Stimulated activated CD8-positive, alpha-beta memory T cell treated with anti-CD3 and anti-CD28 coated beads, Interleukin-15, amount 100 ng/mL, for 4 hours (primary cell): ENCODE results near the gene DNAI2.

Source experiments
- DNase-seq, 2 donors: peaks; one replicate each; pipeline ENCODE4 v3.0.0-alpha.2; 2020; ENCODE audit warnings: low read depth in 2 of 2

The DNAI2 gene, protein sequence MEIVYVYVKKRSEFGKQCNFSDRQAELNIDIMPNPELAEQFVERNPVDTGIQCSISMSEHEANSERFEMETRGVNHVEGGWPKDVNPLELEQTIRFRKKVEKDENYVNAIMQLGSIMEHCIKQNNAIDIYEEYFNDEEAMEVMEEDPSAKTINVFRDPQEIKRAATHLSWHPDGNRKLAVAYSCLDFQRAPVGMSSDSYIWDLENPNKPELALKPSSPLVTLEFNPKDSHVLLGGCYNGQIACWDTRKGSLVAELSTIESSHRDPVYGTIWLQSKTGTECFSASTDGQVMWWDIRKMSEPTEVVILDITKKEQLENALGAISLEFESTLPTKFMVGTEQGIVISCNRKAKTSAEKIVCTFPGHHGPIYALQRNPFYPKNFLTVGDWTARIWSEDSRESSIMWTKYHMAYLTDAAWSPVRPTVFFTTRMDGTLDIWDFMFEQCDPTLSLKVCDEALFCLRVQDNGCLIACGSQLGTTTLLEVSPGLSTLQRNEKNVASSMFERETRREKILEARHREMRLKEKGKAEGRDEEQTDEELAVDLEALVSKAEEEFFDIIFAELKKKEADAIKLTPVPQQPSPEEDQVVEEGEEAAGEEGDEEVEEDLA

DNA sequence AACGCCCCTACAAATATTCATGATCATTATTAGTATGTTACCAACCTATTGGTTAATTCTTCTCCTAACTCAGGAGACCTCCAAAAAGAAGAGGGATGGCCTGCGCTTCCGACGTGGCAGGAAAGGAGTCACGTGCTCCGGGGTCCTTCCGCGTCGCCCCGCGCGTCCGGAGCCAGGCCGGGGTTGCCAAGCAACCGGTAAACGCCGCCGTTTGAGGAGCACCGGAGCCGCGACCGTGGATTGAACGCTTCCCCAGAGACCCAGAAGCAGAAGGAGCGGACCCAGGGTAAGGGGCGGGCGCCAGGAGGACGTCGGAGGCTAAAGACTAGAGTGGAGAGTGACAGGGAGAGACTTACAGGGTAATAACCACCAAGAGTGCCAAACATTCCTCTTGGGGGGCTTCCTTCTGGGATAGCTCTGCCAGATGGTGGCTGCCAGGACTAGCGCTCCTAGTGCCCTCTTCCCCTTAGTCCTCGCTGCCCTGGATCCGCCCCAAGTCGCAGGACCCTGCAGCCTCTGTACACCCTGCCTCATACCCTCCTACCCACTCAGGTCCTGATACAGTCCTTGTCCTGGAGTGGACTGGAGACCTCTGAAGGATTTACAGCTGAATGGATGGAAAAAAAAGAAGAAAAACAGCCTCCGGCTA is at the start of gene DNAI2:
DNAI2 (plus strand) TSS at position 175 of the 649 bp plus-strand sequence. CDS start 7,584 bp downstream, outside the sequence.
- DNase-seq = no peak

DNA sequence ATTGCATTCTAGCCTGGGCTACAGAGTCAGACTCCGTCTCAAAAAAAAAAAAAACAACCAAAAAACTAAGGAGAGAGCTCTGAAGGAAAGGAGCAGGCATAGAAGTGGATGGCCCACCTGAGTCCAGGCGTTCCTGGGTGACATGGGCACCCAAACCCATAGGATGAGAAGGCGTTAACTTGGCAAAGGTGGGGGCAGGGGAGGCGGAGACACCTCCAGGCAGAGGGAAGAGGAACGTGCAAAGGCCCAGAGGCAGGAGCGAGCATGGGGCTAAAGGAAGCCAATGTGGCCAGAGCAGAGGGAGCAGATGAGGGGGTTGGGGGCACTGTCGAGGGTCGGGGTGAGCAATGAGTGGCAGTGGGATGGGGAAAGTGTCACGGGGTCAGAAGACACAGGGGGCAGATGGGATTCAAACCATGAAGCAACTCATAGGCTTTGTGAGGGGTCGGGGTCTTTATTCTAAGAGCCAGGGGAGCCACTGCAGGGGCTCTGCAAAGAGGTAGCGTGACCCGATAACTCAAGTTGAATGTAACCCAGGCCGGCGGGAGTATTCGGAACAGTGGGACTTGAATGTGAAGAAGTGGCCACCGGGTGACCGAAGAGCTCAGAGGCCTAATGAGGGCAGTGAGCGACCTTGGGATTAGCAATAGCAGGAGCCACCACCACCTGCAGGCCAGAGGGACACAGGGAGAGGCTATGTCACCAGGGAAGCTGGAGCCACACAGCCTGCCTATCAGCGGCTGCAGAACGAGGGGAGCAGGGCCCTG is 48.9 kb upstream of the DNAI2 start:
- DNase-seq = no peak

DNA sequence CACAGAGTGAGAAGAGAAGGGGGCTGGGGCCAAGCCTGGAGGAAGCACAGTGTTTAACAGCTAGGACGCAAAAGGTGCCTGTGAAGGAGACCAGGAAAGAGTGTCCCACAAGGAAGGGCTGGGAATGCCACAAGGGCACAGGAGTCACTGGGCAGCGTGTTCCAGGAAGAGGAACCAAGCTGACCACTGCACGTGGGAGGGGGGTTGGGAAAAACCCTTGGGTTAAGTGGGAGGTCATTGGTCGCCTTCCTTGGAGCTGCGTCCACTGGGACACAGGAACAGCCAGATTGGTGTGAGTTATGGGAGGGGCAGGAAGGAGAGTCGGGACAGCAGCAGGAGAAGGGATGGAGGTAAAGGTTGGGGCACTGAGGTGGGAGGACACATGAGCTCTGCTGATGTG is 47.8 kb upstream of the DNAI2 start:
- no peak for DNase-seq

DNA sequence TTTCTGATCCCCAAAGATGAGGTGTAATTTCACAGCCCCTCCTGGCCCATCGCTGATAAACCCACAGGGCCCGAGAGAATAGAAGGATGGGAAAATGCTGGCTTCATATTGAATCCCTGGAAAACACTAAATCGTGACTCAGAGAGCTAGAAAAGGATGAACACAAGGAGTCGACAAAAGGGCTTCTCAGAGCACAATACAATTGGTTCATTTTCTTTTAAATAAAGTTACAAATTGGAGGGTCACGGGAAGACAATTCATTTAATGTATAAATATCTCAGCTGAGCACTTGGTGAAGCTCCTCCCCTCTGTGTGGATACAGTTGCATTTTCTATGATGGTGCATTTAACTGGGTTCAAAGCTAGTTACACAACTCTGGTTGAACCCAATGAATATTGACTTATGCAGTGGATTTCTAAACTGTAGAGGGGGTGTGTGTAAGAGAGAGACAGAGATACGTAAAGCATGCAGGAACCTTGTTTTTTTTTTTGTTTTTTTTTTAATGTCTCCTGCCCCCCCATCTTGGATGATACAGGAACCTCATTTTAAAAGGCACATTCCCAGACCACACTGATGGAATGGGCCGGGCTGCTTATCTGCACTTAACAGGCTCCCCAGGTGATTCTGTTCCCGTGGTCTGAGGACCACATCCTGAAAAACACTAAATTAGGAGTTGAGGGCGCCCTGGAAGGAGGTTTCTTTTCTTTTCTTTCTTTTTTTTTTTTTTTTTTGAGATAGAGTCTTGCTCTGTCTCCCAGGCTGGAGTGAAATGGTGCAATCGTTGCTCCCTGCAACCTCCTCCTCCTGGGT is 46.6 kb upstream of the DNAI2 start:
- DNase-seq = no peak

DNA sequence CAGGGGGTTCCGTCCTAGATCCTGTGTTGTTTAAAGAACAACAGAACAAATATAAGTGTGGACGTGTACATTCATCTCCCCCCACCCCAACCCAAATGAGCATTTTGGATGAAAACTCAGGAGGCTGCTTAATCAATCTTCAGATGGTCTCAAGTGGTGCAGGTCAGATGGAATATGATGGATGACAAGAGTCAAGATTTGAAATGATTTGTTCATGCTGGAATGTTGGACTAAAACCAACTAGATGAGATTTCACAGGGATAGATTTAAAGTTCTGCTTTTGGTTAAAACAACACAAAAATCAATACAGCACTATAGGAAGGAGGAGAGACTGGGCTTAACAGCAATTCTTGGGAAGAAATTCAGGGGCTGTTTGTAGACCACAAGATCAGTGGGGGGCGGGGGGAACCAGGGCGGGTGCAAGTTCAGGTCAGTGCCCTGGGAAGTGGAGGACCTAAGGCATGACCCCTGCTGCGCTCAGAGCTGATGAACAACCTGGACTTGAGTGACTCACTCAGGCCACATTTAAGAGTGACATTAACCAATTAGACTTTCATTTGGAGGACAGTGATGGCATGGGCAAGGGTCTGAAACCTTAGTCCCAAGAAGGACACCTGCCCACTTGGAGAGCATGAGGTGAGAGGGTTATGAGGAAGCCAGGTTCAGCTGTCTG is 45.6 kb upstream of the DNAI2 start:
- no peak for DNase-seq

DNA sequence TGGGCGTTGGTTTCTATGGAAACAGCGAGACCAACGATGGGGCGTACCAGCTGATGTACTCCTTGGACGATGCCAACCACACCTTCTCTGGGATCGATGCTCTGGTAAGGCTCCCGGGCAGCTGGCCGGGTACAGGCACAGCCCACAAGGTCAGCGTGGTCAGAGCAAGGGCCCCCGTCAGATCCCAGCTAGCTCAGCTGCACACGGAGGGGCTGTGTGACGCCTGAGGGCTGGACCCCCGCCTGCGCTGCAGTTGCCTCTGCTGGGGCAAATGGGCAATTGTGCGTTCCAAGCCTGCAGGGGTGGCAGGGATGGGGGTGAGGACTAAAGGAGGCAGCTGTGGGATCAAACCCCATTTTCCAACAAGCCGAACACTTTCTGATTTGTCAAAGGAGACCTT is 43.1 kb upstream of the DNAI2 start:
- no peak for DNase-seq

DNA sequence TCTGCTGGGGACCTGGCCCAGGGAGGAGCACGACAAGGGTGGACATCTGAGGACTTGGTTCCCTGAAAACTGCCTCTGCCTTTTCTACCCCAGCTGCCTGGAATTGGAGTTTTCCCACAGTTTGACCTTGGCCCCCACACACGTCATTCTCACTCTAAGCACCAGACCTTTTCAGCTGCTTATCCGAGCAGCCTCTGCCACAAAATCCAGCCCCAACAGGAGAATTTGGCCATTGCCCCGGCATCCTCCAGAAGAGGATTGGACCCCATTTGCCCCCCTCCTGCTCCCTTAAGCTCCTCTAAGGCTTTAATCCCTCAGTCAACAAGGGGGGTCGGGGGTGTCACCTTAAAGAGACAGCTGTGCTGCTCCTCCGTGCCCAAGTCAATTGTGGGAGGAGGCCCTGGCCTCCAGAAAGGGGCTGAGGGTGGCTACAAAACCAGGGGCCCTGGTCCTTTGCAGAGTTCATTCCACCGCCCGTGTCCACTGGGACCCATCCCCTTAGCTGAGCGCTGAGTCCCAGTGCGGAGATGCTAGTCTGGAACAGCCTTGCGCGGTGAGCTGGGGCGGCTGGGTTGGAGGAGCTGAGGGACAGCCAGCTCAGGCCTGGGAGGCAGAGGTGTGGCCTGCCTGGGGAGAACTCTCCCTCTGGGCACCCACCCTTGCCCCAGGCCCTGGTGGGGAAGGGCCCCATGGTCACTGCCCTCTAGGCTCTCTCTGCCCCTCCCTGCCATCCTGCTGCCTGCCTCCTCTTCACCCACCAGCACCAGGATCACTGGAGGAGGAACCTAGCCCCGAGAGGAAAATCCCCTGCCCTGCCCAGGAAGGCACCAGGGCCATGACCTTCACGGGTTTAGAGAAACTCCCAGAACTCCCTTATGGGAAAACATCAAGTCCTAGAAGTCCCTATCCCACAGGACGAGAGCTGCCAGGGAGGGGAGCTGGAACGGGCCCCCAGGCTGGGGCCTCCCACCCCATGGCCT is 41.8 kb upstream of the DNAI2 start:
- DNase-seq = no peak

DNA sequence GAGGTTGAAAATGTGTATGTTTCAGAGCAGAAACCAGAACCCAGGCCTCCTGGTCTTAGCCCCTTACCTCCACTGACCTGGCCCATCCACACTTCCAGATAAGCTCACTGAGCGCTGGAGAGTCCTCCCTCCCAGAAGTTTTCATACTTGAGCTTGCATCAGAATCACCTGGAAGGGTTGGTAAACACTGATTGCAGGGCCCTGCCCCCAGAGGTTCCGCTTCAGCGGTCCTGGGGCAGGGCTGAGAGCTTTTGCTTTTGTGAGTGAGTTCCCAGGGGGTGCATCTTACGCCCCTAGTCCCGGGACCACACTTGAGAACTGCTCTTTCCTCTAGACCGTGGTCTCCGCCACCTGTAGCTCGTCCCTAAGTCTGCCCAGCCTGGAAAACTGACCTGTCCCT is 40.1 kb upstream of the DNAI2 start:
- no peak for DNase-seq

DNA sequence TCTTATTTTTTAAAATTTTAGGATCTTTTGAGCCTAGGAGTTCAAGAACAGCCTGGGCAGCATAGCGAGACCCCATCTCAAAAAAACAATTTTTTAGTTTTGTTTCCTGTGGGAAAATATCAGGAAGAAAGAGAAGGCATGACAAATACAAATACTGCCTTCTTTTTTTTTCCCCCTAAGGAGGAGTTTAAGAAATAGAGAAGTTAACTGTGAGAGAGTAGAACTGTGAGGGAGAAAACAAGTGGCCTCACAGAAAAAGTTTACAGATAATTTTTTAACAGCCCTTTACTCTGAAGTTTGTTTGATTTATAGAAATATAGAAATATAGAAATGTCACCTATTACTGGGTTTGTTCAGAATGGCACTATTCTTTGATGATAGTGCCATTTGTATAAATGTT is 39.5 kb upstream of the DNAI2 start:
- no peak for DNase-seq

DNA sequence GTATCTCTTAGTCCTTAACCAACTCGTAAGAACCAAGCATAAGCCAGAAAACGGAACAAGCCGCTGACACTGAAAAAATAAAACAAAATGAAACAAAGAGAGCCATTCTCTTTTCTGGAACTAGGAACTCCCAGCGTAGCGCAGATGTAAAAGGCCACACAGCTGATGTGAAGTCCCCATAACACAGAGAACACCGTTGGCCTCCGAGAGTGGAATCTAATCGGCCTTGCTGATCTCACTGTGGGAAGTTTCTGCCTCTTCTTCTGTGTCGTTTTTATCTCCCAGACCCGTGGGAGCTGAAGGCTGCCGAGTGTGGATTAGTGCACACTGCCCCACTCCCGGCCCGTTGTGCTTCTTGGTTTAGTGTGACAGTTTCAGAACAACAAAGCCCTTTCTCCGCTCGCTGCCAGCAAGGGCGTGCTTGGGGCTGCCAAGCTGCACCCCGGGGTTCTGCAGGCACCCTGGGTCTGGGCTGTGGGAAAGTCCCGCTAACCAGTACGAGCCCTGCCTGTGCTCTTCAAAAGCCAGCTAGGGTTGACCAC is 38.9 kb upstream of the DNAI2 start:
- no peak for DNase-seq

DNA sequence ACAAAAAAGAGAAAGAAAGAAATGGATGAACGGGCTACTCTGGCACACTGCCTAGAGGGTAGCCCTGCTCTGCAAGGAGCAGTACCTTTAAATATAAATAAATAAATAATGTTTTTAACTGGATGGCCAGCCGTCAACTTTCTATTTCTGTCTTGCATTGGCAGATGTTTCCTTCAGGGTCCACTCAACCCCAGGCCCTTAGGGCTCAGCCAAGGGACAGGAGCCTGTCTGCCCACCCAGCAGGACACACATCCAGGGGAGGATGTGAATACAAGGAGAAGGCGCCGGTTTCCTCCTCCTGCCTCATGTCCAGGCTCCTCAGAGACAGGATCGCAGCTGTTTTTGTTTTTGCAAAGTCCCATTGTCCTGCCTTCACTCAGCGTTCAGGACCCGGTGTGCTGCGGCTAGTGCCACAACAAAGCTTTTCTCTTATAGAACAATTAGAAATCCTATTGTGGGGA is 38.1 kb upstream of the DNAI2 start:
- DNase-seq = no peak

DNA sequence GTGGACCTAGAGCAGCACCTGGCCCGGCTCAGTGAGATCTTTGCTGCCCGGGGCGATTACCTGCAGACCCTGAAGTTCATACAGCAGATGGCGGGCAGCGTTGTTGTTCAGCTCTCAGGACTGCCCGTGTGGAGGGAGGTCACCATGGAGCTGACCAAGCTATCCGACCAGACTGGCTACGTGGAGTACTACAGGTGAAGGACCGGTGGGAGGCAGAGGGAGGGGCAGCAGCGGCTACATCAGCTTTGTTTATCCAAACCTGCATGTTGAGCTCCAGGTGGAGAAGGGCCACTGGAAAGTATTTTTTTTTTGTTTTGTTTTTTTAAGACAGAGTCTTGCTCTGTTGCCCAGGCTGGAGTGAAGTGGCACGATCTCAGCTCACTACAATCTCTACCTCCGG is 36.7 kb upstream of the DNAI2 start:
- no peak for DNase-seq

DNA sequence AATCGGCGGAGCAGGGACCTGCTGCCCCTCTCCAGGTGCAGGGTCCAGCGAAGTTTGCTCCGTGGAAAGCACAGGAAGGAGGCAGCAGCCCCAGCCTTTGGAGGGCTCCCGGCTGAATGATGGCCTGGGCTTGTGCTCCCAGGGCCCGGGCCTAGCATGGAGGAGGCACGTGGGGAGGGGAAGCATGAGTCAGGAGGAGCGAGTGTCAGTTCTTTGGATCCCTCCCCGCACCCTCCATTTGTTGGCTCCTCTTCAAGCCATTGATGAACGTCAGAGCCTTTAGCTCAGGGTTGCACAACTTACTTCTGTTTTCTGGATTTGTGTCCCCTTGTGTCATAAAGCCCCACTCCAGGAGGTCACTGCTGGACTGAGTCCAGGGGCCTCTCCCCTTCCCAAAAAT is 34.9 kb upstream of the DNAI2 start:
- DNase-seq = no peak

DNA sequence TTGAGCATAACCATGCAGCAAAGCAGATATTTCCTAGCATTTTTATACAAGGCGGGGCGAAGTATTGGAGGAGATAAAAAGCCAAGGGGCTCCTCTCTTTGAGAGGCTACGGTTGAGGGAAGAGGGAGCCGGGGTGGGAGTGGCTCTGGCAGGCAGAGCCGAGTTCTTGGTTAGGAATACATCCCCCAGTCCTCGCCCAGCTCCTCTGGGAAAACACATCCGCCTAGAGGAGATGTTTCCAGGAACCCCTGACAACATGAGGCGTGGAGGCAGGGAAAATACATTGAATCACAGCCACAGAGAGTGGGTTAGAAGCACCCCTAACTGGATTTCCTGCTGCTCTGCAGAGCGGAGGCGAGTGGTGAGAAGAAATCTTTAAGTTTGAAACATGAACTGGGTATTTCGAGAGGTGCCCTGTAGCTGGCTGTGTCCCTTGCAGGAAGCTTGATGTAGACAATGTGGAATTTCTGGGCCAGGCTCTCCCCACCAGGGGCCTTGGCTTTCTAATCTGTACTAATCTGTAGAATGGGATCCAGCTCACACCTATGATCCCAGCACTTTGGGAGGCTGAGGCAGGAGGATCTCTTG is 33.3 kb upstream of the DNAI2 start:
- DNase-seq = no peak

DNA sequence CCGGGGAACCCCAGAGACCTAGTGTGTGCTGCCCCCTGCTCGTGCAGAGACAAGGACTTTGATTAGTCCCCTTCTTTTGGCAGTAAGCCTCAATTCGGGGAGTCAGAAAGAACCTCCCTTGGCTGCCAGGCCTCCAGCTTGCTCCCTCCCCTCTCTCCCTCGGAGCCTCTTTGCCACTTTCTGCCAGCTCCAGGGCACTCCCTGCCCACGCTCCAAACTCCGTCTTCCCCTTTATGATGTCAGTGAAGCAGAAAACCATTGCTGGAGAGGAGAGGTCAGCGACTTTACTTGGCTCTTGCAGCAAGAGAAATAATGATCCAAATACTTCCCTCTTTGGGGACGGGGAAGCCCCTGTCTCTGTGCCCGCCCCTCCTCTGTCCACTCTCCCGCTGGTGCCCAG is 32.6 kb upstream of the DNAI2 start:
- no peak for DNase-seq

DNA sequence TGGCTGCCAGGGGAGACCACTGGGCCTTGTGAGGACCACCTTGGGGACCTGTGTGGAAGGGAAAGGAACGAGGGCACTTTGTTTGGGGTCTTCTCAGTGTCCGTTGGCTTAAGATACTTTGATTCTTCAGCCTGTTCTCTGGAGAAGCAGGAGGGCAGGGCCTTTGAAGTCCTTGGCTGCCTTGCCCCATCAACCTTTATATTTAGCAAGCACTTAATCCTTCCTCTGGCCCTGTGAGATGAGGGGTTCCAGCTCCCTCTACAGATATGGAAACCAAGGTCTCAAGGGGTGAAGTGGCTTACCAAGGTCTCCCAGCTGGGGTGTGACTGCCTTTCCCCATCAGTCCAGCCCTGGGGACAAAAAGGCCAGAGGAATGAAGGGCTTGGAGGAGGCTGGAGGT is 32.2 kb upstream of the DNAI2 start:
- DNase-seq = no peak

DNA sequence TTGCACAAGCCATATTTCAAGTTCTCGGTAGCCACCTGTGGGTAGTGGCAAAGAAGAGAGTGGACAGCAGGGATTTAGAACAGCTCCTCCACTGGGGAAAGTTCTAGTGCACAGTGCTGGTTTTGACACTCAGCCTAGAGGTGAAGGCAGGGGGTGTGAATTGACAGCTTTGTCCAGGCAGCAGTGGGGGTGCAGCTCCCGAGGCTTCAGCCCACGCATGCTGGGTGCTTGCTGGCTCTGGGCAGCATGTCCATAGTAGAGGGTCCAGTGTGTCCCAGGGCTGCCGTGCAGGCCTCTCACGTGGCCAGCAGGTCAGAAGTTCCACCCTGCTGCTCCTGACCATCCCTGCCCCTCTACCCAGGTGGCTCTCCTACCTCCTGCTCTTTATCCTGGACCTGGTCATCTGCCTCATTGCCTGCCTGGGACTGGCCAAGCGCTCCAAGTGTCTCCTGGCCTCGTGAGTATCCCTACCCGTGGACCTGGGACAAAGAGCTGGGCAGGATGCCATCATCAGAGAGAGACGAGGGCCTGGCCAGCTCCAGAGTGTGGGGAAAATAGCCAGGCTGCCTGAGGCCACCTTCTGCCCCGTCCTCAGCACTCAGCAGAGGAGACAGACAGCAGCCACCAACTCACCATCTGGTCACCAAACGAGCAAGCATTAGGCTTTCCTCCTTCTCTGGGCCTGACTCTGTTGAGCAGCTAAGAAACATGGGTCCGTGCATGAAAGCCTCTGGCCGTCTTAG is 30.9 kb upstream of the DNAI2 start:
- no peak for DNase-seq

DNA sequence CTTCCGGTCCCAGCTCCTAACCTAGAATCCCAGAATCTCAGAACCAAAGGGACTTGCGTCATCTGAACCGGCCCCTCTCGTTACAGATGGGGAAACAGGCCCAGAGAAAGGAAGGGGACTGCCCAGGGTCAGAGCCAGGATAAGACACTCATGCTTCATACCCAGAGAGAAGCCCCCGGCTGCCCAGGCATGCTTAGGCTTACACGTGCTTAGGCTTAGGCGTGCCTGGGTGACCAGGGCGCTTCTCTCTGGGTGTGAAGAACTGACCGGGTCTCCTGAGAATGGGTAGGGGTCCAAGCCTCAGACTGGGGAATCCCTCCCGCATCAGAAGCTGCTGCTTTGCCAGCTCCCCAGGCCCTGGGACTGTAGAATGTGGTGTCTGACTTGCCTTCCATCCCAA is 29.9 kb upstream of the DNAI2 start:
- no peak for DNase-seq
